ENCODE data around the gene LRMDA. TPM values are rescaled to one million over a fixed set of nuclear protein-coding genes. Genes with fewer than 3 reads are reported as not detected.
A peak's percentile ranks its signal among the peaks of the same experiment; 100 is the strongest.

Gene LRMDA
- total RNA-seq, 1 donor from 2014 or later, result 0.96 TPM

DNA sequence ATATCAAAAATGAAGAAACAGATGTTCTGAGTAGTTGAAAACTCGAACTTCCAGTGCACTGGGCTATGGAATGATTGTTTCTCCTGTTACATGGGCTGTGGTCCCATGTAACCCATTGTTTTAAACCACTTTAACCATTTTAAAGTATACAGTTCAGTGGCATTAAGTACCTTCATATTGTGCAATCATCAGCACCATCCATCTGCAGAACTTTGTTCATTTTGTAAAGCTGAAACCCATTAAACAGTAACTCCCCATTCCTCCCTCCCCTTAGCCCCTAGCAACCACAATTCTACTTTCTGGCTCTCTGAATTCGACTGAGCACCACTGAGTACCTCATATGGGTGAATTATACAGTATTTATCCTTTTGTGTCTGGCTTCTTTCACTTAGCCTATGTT lies 217.4 kb downstream of the LRMDA start:
- intact Hi-C loops (cut with DNase I), result no loop called here
- H3K4me1 ChIP-seq, result peaks cover 9 to 18% of the 10 kb centered on the region in 2 donors
- no peak for DNase-seq (ENCODE audit: low spot score in 2 of 2)

DNA sequence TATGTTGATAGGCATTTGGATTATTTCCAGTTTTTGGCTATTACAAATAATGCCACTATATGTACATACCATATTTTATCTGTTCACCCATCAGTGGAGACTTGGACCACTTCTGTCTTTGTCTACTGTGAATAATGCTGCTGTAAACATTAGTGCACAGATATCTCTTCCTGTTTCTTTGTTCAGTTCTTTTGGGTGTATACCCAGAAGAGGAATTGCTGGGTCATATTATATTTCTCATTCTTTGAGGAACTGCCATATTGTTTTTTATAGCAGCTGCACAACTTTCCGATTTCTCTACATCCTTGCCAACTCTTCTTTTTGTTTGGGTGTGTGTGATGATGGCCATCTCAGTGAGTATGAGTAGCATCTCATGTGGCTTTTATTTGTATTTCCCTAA lies 218.0 kb downstream of the LRMDA start:
- intact Hi-C loops (cut with DNase I), result no loop called here
- TF ChIP-seq, protein P1, sequence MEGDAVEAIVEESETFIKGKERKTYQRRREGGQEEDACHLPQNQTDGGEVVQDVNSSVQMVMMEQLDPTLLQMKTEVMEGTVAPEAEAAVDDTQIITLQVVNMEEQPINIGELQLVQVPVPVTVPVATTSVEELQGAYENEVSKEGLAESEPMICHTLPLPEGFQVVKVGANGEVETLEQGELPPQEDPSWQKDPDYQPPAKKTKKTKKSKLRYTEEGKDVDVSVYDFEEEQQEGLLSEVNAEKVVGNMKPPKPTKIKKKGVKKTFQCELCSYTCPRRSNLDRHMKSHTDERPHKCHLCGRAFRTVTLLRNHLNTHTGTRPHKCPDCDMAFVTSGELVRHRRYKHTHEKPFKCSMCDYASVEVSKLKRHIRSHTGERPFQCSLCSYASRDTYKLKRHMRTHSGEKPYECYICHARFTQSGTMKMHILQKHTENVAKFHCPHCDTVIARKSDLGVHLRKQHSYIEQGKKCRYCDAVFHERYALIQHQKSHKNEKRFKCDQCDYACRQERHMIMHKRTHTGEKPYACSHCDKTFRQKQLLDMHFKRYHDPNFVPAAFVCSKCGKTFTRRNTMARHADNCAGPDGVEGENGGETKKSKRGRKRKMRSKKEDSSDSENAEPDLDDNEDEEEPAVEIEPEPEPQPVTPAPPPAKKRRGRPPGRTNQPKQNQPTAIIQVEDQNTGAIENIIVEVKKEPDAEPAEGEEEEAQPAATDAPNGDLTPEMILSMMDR (IDR thresholded peaks at IDR 0.05), result no peak
- Histone ChIP-seq H3K9me3 (no peaks in the 10 kb centered on the region), H3K4me1 (peaks cover 10 to 24% of the 10 kb centered on the region in 2 donors), H3K4me3 (no peak overlapping the region), H3K27ac (no peak overlapping the region), H3K36me3 (no peaks in the 10 kb centered on the region), H3K27me3 (no peaks in the 10 kb centered on the region)
- no peak for DNase-seq (ENCODE audit: low spot score in 2 of 2)

More for the DNA sequence above, 217.4 kb downstream of the LRMDA start:
- H3K4me3 ChIP-seq, result no peak overlapping the region
- H3K9me3 ChIP-seq, result no peaks in the 10 kb centered on the region
- no peaks in the 10 kb centered on the region for H3K27me3 ChIP-seq
- no peak overlapping the region for H3K27ac ChIP-seq
- TF ChIP-seq, protein P1 (IDR thresholded peaks at IDR 0.05), result no peak
- H3K36me3 ChIP-seq, result no peaks in the 10 kb centered on the region

DNA sequence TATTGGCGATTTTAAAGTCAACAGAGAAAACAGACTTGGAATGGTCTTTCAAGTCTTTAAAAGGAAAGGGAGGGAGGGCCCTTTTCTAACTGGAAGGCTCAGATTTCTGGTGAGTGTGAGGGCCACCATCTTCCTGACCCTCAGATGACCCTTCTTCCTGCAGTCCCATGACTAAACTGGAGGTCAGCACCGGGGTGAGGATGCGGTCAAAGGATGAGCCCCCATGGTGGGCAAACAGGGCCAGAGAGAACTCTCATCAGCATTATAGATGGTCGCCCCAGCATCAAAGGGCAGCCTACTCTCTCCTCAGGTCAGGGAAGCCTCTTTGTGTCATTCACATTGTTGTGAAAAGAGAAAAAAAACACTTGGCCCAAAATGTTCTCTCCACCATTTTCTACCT lies 219.2 kb downstream of the LRMDA start:
- no peak for DNase-seq (ENCODE audit: low spot score in 2 of 2)
- intact Hi-C loops (cut with DNase I), result loop anchor here (5.0 to 10.0 kb wide), 3 partner anchors 103 to 1364 kb away; no protein-coding TSS in a partner anchor
- H3K27ac ChIP-seq, result no peak overlapping the region
- TF ChIP-seq, protein P1 (IDR thresholded peaks at IDR 0.05), result no peak
- H3K4me1 ChIP-seq, result peaks cover 10 to 34% of the 10 kb centered on the region in 2 donors
- no peaks in the 10 kb centered on the region for H3K9me3 ChIP-seq
- H3K4me3 ChIP-seq, result no peak overlapping the region
- no peaks in the 10 kb centered on the region for H3K36me3 ChIP-seq
- no peaks in the 10 kb centered on the region for H3K27me3 ChIP-seq

DNA sequence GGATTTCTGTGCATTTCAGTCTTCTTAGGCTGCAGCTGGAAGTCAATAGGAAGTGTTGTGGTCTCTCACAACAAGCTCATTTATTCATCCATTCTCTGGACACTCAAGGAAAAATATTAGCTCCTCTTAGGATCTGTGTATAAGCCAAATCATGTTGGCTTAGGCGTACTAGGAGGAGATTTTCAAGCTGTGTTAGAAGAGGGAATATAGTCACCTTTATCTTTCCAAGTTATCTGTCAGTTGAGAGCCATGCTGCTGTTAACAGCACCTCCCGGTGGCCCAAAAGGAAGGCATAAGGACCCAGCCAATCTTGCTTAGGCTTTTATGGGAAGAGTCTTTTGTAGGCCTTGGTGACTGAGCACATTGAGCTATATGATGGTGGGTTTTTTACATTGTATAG lies 220.0 kb downstream of the LRMDA start:
- Histone ChIP-seq H3K36me3 (no peaks in the 10 kb centered on the region), H3K4me1 (peaks cover 12 to 37% of the 10 kb centered on the region in 2 donors), H3K27me3 (no peaks in the 10 kb centered on the region), H3K27ac (no peak overlapping the region), H3K4me3 (no peak overlapping the region), H3K9me3 (no peaks in the 10 kb centered on the region)
- TF ChIP-seq, protein P1 (IDR thresholded peaks at IDR 0.05), result peak in 1 of 3 experiments; percentile 7
- no peak for DNase-seq (ENCODE audit: low spot score in 2 of 2)
- intact Hi-C loops (cut with DNase I), result loop anchor here (5.0 to 10.0 kb wide), 3 partner anchors 104 to 1363 kb away; no protein-coding TSS in a partner anchor

DNA sequence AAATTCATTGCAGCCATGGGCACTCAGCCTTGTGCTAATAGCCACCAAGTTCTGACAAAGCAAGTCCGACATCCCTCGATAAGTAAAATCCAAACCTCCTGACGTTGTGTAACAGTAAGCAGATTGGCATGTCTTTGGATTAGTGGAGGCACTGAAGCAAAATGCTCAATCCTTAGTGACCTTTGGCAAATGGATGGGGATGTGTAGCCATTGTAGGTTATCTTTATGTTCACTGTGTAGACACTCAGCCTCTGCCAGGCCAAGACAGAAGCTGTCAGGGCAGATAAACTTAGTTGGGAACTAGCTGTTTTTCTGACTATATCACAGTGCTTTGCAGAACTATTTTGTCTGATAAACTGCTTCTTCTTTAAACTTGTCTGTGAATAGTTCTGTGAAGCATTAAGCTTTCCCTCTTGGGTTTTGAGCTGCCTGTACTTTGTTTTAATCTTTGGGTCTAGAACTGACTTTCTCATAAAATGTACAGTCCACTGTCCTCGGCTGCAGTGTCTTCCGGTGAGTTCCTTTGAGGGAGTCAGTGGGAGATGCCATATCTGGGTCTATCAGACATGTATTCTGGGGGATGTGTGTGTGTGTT lies 220.8 kb downstream of the LRMDA start:
- intact Hi-C loops (cut with DNase I), result loop anchor here (5.0 to 10.0 kb wide), 3 partner anchors 105 to 1363 kb away; no protein-coding TSS in a partner anchor
- Histone ChIP-seq H3K27ac (peak overlapping the region; percentile 44 to 46), H3K36me3 (no peaks in the 10 kb centered on the region), H3K9me3 (no peaks in the 10 kb centered on the region), H3K4me1 (peaks cover 17 to 37% of the 10 kb centered on the region in 2 donors), H3K27me3 (no peaks in the 10 kb centered on the region), H3K4me3 (no peak overlapping the region)
- TF ChIP-seq, protein P1 (IDR thresholded peaks at IDR 0.05), result no peak
- DNase-seq (ENCODE audit: low spot score in 2 of 2), result no peak

All from ascending aorta (tissue), 2 donors.